Activated CD8-positive, alpha-beta T cell treated with anti-CD3 and anti-CD28 coated beads, Interleukin-2, amount 10 ng/mL, durations not matched to agents 7 days and 5 days (primary cell): ENCODE results near the gene MRPS35. TPM values are rescaled to one million over a fixed set of nuclear protein-coding genes. Genes with fewer than 3 reads are reported as not detected.
A peak's percentile ranks its signal among the peaks of the same experiment; 100 is the strongest.

Source experiments
- ATAC-seq: fragments of 150-1000 bp; cut with Tn5 transposase; one replicate; pipeline ENCODE4 v1.10.0; 2021; ENCODE audit warnings: moderate library complexity
- CTCF ChIA-PET: fragments of 350-600 bp; sonication (Branson Sonifier 250); formaldehyde crosslinking; loops from one replicate; lab custom pipeline; 2021; ENCODE audit warnings: antibody characterized with exemption; lab: Charles Lee
- POLR2A ChIA-PET: fragments of 350-600 bp; sonication (Branson Sonifier 250); formaldehyde crosslinking; loops from one replicate; lab custom pipeline; 2021; ENCODE audit warnings: antibody characterized with exemption; lab: Charles Lee
- DNase-seq: peaks from one replicate; pipeline ENCODE4 v3.0.0-alpha.2; 2020
- H3K27ac Mint-ChIP-seq: one replicate; pipeline ENCODE4 v1.8.0; 2021; ENCODE audit warnings: mild to moderate bottlenecking, mixed read lengths
- H3K27me3 Mint-ChIP-seq: one replicate; pipeline ENCODE4 v1.8.0; 2021; ENCODE audit warnings: low read depth, mixed read lengths
- H3K36me3 Mint-ChIP-seq: one replicate; pipeline ENCODE4 v1.8.0; 2021; ENCODE audit warnings: low read depth, mixed read lengths
- H3K4me1 Mint-ChIP-seq: one replicate; pipeline ENCODE4 v1.8.0; 2021; ENCODE audit warnings: low read depth, mixed read lengths
- H3K4me3 Mint-ChIP-seq: one replicate; pipeline ENCODE4 v1.8.0; 2021; ENCODE audit warnings: mild to moderate bottlenecking, mixed read lengths
- H3K9me3 Mint-ChIP-seq: one replicate; pipeline ENCODE4 v1.8.0; 2022; ENCODE audit warnings: mixed read lengths; ENCODE audit not compliant: insufficient read depth
- total RNA-seq, 2 experiments: library from RNA; stranded (reverse); gene quantifications; one replicate each; pipeline ENCODE4 v1.2.3, GENCODE V29; 2021

The MRPS35 gene
- total RNA-seq, 2 experiments from 2014 or later, result 39.1 to 40.0 TPM

DNA sequence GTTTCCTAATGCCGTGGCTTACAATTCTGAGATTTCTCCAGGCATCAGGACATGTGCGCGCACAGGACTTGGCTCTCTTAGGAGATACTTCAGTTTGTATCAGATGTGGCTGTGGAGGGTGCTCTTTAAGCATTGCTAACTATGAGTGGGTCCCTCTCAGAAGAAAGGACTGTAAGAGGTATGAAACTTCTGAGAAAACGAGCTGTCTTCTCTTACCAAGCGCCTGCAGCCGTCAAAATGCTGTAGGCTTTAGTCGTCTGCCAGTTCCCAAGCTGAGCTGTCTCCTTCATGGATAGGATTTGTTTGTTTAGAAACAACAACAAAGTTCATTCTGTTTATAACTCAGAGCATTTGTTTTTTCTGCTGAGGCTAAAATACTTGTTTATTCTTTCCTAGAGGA, 85.5 kb downstream of the MRPS35 start:
- Mint-ChIP-seq H3K4me3 (no peak overlapping the region), H3K27me3 (no peaks in the 10 kb centered on the region), H3K36me3 (peaks cover 63% of the 10 kb centered on the region), H3K4me1 (peaks cover 19% of the 10 kb centered on the region), H3K9me3 (no peaks in the 10 kb centered on the region), H3K27ac (no peak overlapping the region)
- no peak for ATAC-seq
- CTCF ChIA-PET, result interaction anchor here (1.1 to 1.3 kb wide), 2 partner anchors 16 to 25 kb away, joined by 4 to 7 read pairs; partner anchors contain the start of genes KLHL42 and MANSC4
- no peak for DNase-seq
- POLR2A ChIA-PET, result no interaction called here

DNA sequence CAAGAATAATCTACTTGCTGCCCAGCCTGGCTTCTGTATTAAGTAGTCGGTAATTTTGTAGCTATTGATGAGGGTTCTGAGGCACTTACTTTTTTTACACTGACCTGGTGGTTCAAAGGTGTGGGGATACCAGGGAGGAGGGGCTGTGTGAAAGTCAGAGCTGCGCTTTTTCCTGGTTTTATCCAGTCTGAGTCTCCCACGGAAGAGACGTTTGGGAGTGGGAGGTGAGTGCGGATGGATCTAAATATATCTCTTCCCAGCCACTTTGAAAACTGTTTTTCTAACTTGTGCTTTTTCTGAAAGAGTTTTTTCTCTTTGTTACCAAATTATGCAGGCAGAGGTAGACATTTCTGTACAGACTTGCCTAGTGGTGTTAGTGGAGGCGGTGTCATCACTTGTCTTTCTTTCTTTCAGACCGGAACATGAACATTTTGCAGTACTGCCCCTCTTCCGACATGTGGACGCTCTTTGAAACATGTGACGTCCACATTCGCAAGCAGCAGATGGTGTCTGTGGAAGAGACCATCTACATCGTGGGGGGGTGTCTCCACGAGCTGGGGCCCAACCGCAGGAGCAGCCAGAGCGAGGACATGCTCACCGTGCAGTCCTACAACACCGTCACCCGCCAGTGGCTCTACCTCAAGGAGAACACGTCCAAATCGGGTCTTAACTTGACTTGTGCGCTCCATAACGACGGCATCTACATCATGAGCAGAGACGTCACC, 86.8 kb downstream of the MRPS35 start:
- Mint-ChIP-seq H3K36me3 (peaks cover 56% of the 10 kb centered on the region), H3K4me1 (peaks cover 30% of the 10 kb centered on the region), H3K9me3 (no peaks in the 10 kb centered on the region), H3K27ac (no peak overlapping the region), H3K4me3 (no peak overlapping the region), H3K27me3 (no peaks in the 10 kb centered on the region)
- ATAC-seq (no peak), DNase-seq (no peak)
- ChIA-PET POLR2A (no interaction called here), CTCF (interaction anchor here (0.9 kb wide), 1 partner anchor 25 kb away, joined by 3 read pairs; no protein-coding TSS in a partner anchor)

GRCh38 chr12:27800819-27801218, 90.2 kb downstream of the MRPS35 start:
- H3K27ac Mint-ChIP-seq, result peak overlapping the region; percentile 69
- no peak overlapping the region for H3K4me3 Mint-ChIP-seq

GRCh38 chr12:27801630-27802029, 91.0 kb downstream of the MRPS35 start:
- Mint-ChIP-seq H3K9me3 (no peaks in the 10 kb centered on the region), H3K36me3 (peaks cover 33% of the 10 kb centered on the region), H3K27me3 (peaks cover 5% of the 10 kb centered on the region), H3K4me3 (no peak overlapping the region), H3K27ac (no peak overlapping the region), H3K4me1 (peaks cover 44% of the 10 kb centered on the region)
- ATAC-seq (no peak), DNase-seq (no peak)
- ChIA-PET CTCF (interaction anchor here (1.0 kb wide), 1 partner anchor 19 kb away, joined by 3 read pairs; no protein-coding TSS in a partner anchor), POLR2A (interaction anchor here (0.7 kb wide), 1 partner anchor 9 kb away, joined by 3 read pairs; no protein-coding TSS in a partner anchor)

More at GRCh38 chr12:27800819-27801218, 90.2 kb downstream of the MRPS35 start:
- no peak for DNase-seq
- Mint-ChIP-seq H3K4me1 (peaks cover 36% of the 10 kb centered on the region), H3K9me3 (no peaks in the 10 kb centered on the region), H3K36me3 (peaks cover 39% of the 10 kb centered on the region), H3K27me3 (peaks cover 2% of the 10 kb centered on the region)
- POLR2A ChIA-PET, result no interaction called here
- ATAC-seq, result no peak
- CTCF ChIA-PET, result no interaction called here

- H3K9me3 Mint-ChIP-seq, result no peaks in the 10 kb centered on the region
- ChIA-PET POLR2A (no interaction called here), CTCF (interaction anchor here (0.9 kb wide), 1 partner anchor 23 kb away, joined by 3 read pairs; no protein-coding TSS in a partner anchor)
- ATAC-seq (no peak), DNase-seq (no peak)
- H3K27ac Mint-ChIP-seq, result no peak overlapping the region
- H3K4me3 Mint-ChIP-seq, result no peak overlapping the region
- H3K4me1 Mint-ChIP-seq, result peaks cover 53% of the 10 kb centered on the region
- peaks cover 25% of the 10 kb centered on the region for H3K36me3 Mint-ChIP-seq
- peaks cover 5% of the 10 kb centered on the region for H3K27me3 Mint-ChIP-seq
Measured at GRCh38 chr12:27802511-27802910, 91.9 kb downstream of the MRPS35 start.

DNA sequence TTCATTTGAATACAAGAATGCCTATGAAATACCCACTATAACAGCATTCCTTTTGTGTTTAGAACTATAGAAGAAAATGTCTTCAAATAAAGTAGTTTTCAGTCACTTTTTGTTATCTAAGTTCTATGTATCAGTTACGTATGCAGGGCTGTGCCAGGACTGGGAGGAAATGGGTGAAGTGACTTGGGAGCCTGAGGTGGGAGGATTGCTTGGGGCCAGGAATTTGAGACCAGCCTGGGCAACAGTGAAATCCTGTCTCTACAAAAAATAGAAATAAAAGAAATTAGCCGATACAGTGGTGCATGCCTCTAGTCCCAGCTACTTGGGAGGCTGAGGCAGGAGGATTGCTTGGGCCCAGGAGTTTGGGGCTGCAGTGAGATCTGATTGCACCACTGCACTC, 92.3 kb downstream of the MRPS35 start:
- Mint-ChIP-seq H3K4me3 (no peak overlapping the region), H3K27ac (no peak overlapping the region), H3K4me1 (peaks cover 57% of the 10 kb centered on the region), H3K36me3 (peaks cover 22% of the 10 kb centered on the region), H3K9me3 (no peaks in the 10 kb centered on the region), H3K27me3 (peaks cover 5% of the 10 kb centered on the region)
- ChIA-PET CTCF (interaction anchor here (0.9 kb wide), 1 partner anchor 24 kb away, joined by 3 read pairs; no protein-coding TSS in a partner anchor), POLR2A (no interaction called here)
- DNase-seq (no peak), ATAC-seq (no peak)

GRCh38 chr12:27805238-27805637, 94.6 kb downstream of the MRPS35 start:
- ChIA-PET CTCF (interaction anchor here (1.9 kb wide), 1 partner anchor 16 kb away, joined by 18 read pairs; no protein-coding TSS in a partner anchor), POLR2A (no interaction called here)
- H3K27ac Mint-ChIP-seq, result no peak overlapping the region

More at GRCh38 chr12:27805238-27805637, 94.6 kb downstream of the MRPS35 start:
- no peaks in the 10 kb centered on the region for H3K9me3 Mint-ChIP-seq
- no peak overlapping the region for H3K4me3 Mint-ChIP-seq
- H3K27me3 Mint-ChIP-seq, result peaks cover 7% of the 10 kb centered on the region
- H3K36me3 Mint-ChIP-seq, result peaks cover 10% of the 10 kb centered on the region
- DNase-seq, result no peak
- H3K4me1 Mint-ChIP-seq, result peaks cover 55% of the 10 kb centered on the region
- ATAC-seq, result no peak

Other genes starting within 250 kb of the MRPS35 start
- gene PPFIBP1, start 186.6 kb upstream of the MRPS35 start, total RNA-seq, result 10 to 100 TPM; 17.5 TPM
- gene REP15, start 14.4 kb upstream of the MRPS35 start, total RNA-seq, result under 1 TPM in 1 of 2 experiments, not detected in 1; 0.42 TPM
- 10 to 100 TPM; 15.9 to 16.9 TPM for gene KLHL42, start 69.4 kb downstream of the MRPS35 start, total RNA-seq
- not detected for gene MANSC4, start 69.4 kb downstream of the MRPS35 start, total RNA-seq